Ramos (cell line): ENCODE data around the gene ERCC6L.

Experiments used
- in situ Hi-C: fragments of 300-500 bp; cut with MboI; formaldehyde crosslinking; loops from one replicate; pipeline ENCODE4 v1.14.3; 2022; ENCODE audit warnings: low sequenced_read_pairs; ENCODE audit not compliant: unreplicated experiment

ERCC6L gene

GRCh38 chrX:72238721-72239475, at the start of gene ERCC6L:
ERCC6L (minus strand) TSS chrX:72239027; CDS start chrX:72238911, 116 bp downstream.
- in situ Hi-C loops = no loop called here

GRCh38 chrX:72282302-72282701, 43.5 kb upstream of the ERCC6L start:
- in situ Hi-C loops = no loop called here

- in situ Hi-C loops = no loop called here
Observed at GRCh38 chrX:72280321-72280845, 41.6 kb upstream of the ERCC6L start.

GRCh38 chrX:72276478-72276953, 37.7 kb upstream of the ERCC6L start:
- in situ Hi-C loops = no loop called here

GRCh38 chrX:72274526-72274925, 35.7 kb upstream of the ERCC6L start:
- in situ Hi-C loops = no loop called here

- in situ Hi-C loops = no loop called here
Observed at GRCh38 chrX:72273718-72274117, 34.9 kb upstream of the ERCC6L start.

GRCh38 chrX:72272868-72273267, 34.0 kb upstream of the ERCC6L start:
- in situ Hi-C loops = no loop called here

- in situ Hi-C loops = no loop called here
Observed at GRCh38 chrX:72271812-72272211, 33.0 kb upstream of the ERCC6L start.

GRCh38 chrX:72271091-72271788, 32.4 kb upstream of the ERCC6L start:
- in situ Hi-C loops = no loop called here

- in situ Hi-C loops = no loop called here
Observed at GRCh38 chrX:72270316-72270866, 31.6 kb upstream of the ERCC6L start.

GRCh38 chrX:72269671-72270251, 30.9 kb upstream of the ERCC6L start:
- in situ Hi-C loops = no loop called here

- in situ Hi-C loops = no loop called here
Observed at GRCh38 chrX:72268597-72269365, 30.0 kb upstream of the ERCC6L start.

GRCh38 chrX:72265263-72265662, 26.4 kb upstream of the ERCC6L start:
- in situ Hi-C loops = no loop called here

- in situ Hi-C loops = no loop called here
Observed at GRCh38 chrX:72262077-72262476, 23.2 kb upstream of the ERCC6L start.

- in situ Hi-C loops = no loop called here
Observed at GRCh38 chrX:72260448-72260847, 21.6 kb upstream of the ERCC6L start.

- in situ Hi-C loops = no loop called here
Observed at GRCh38 chrX:72258174-72258573, 19.3 kb upstream of the ERCC6L start.

GRCh38 chrX:72255864-72256263, 17.0 kb upstream of the ERCC6L start:
- in situ Hi-C loops = no loop called here

- in situ Hi-C loops = no loop called here
Observed at GRCh38 chrX:72255445-72255844, 16.6 kb upstream of the ERCC6L start.

GRCh38 chrX:72254816-72255215, 16.0 kb upstream of the ERCC6L start:
- in situ Hi-C loops = no loop called here

GRCh38 chrX:72253686-72254085, 14.9 kb upstream of the ERCC6L start:
- in situ Hi-C loops = no loop called here
